M059J (cell line): ENCODE results near the gene PPP1R3G. TPM values are rescaled to one million over a fixed set of nuclear protein-coding genes. Genes with fewer than 3 reads are reported as not detected.
"Not testable (repeated sequence)": the region's sequence is repeated elsewhere in the genome, so short reads cannot be mapped to it uniquely, and the experiment has no call there.

ENCODE experiments used
- DNase-seq: peaks from one replicate; pipeline ENCODE4 v3.0.0-alpha.2; 2012; ENCODE audit warnings: low read depth
- total RNA-seq: library from RNA; depleted of rRNA; stranded (reverse); fragments of >200 nt; shearing (Covaris generic); gene quantifications from 2 replicates; pipeline ENCODE4 v1.2.3, GENCODE V29; 2014

The PPP1R3G gene
- total RNA-seq, 1 experiment from 2014 or later: 3.0 TPM

- no peak for DNase-seq
Observed at GRCh38 chr6:5119090-5119951, 34.2 kb downstream of the PPP1R3G start.

DNA sequence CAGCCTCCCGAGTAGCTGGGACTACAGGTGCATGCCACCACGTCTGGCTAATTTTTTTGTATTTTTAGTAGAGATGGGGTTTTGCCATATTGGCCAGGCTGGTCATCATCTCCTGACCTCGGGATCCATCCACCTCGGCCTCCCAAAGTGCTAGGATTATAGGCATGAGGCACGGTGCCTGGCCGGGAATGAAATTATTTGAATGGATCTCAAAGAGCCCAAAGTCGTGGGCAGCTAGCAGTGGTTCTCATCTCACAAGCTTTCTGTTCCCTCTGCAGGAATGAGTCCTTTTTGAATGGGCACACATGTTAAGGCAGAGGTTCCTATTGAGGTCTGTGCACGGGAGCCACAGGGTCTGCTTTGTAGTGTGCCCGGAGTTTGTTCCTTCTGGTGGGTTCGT lies 34.9 kb downstream of the PPP1R3G start:
- no peak for DNase-seq

- not testable (repeated sequence) for DNase-seq
Observed at GRCh38 chr6:5120543-5120942, 35.4 kb downstream of the PPP1R3G start.

DNA sequence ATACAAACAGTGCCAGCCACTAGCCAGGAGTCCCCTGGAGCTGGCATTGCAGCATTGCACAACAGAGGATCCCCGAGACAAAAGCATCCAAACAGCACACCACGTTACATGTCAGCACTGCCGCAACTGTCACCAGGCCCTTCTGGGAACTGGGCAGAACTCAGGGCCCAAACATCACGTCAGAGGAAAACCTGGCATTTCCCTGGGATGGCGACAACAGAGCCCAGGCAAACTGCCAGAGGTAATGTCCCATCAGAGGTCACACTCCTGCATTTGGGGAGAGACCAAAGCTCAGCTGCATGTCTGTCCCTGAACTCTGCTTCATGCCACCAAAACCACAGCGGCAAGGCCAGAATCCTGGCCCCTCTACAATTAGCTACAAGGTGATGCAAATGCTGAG lies 36.3 kb downstream of the PPP1R3G start:
- DNase-seq: no peak

GRCh38 chr6:5121956-5122355 lies 36.8 kb downstream of the PPP1R3G start:
- DNase-seq: no peak

DNA sequence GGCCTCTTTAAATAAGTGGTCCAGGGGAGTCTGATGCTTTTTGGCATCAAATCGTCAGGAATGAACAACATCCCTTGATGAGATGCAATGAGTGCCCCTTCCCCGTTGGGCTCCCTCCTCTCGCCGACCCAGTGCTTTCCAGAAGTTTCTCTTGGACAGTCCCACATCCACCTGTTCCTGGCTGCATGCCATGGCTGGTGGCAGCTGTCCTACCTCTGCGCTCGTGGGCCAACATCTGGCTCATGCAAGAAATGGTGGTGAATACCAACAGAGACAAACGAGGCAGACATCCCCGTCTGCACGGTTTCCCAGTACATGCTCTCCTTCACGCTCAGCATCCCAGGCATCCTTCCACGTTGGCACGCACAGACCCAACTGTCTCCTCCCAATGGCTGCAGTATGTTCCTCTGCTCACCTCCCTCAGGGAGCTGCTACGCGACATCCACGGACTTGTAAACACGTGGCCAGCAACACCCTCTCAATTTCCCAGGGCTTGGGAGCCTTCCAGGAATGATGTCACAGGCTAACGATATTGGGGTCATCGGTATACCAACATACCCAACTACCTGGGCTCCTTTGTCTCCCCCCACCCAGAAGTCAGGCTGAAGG lies 37.5 kb downstream of the PPP1R3G start:
- DNase-seq: no peak

DNA sequence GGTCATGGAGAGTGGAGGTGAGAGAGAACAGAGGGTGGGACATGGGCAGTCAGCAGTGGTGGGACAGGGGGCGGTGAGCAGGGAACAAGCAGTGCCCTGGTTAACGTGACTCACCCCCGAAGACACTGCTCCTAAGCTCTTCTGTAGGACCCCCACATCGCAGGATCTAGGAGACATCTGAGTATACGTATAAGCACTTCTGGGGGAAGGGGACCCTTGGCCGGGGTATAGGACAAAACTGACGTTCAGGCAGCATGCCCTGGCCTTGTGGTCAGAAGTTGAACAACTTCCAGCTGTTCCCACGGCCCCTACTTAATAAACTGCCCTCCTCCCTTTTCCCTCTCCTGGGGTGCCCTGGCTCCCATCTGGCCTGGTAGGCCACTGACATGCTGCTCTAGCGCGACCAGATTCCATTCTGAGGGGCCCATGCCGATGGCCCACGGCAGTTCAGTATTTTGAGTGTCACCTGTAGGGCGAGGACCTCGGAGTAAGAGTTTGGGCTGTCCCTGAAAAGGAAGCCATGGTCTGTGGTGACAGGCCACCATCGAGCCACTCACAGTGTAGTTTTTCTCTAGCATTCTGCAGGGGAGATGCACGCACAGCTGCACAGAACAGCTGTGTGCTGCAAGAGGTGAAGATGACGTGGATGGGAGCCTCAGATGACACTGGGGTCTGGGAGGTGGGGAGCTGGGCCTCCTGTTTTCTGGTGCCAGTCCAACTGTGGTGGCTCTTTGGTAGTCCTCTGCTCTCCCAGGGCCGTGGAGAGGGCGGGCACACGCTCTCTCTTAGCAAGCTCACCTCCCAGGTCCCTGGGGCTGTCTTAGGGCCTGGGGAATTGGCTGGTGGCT lies 38.4 kb downstream of the PPP1R3G start:
- DNase-seq: no peak

- DNase-seq: no peak
Observed at GRCh38 chr6:5124526-5124925, 39.4 kb downstream of the PPP1R3G start.

DNA sequence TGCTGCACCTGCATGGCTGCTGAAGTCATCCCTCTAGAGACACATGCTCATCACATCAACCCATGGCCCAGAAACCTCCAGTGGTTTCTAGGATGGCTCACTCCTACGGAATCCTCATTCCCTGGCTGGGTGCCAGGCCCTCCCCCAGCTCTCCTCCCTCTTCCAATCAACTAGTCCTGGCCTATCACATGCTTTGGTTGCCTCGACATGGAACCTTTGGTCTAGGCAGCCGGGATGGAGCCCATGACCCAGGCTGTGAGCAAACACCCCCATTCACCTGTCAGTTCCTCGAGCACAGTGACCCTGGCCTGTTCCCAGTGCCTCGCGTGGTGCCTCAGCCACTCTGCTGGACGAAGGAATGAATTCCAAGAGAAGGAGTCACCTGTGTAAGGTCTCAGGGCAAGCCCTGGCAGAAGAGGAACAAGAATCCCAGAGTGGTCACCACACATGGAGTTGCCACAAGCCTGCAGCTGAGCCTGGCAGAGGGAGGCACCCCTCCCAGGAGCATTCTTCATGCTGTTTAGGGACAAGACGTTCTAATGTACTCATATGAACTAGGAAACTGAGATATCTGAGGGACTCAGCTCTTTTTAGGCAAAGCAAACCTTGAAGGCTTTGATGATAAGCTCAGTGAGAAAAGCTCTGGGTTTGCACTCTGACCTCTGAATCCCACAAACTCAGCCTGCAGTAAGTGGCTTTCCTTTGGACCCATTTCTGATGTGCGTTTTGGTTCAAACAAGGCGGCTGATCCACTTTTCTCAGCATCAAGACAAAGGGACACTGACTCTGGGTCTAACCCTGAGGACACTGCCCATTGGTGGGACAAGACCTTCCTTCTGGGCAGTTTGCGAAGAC lies 40.2 kb downstream of the PPP1R3G start:
- peak; percentile 93 for DNase-seq

- peak; percentile 71 for DNase-seq
Observed at GRCh38 chr6:5126214-5126613, 41.1 kb downstream of the PPP1R3G start.

- no peak for DNase-seq
Observed at GRCh38 chr6:5127106-5127687, 42.1 kb downstream of the PPP1R3G start.

DNA sequence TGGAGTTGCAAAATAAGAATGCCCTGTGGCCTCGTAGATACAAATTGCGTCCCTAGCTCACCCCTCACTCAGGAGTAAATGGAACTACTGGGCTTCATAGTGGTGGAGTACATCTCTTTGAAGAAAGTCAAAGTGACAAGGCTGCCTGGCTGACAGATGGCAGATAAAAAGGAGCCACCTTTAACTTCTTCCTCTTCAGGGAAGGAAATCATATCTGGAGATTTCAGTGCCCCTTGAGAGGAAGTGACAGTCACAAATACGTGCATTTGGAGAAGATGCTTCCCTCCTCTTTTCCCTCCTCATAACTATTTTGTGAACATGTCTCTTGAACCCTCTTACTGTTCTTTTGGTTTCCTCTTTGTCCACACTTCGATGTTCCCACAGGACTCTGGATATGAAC lies 43.2 kb downstream of the PPP1R3G start:
- no peak for DNase-seq

- no peak for DNase-seq
Observed at GRCh38 chr6:5130135-5130866, 45.2 kb downstream of the PPP1R3G start.

- DNase-seq: no peak
Observed at GRCh38 chr6:5132731-5133130, 47.6 kb downstream of the PPP1R3G start.

- DNase-seq: no peak
Observed at GRCh38 chr6:5133943-5134342, 48.8 kb downstream of the PPP1R3G start.

- peak; percentile 36 for DNase-seq
Observed at GRCh38 chr6:5135788-5136376, 50.7 kb downstream of the PPP1R3G start.

DNA sequence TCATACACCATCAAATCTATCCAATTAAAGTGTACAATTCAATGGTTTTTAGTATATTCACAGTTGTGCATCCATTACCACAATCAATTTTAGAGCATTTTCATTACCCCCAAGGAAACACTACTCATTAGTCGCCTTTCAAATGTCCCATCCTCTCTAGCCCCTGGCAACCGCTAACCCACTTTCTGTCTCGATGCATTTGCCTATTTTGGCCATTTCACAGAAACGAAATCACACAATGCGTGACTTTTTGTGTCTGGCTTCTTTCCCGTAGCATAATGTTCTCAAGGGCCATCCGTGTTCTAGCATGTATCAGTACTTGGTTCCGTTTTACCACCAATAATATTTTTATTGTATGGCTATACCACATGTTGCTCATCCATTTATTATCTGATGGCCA lies 51.7 kb downstream of the PPP1R3G start:
- no peak for DNase-seq
